ENCODE data around the gene DDX56.

Gene DDX56, protein sequence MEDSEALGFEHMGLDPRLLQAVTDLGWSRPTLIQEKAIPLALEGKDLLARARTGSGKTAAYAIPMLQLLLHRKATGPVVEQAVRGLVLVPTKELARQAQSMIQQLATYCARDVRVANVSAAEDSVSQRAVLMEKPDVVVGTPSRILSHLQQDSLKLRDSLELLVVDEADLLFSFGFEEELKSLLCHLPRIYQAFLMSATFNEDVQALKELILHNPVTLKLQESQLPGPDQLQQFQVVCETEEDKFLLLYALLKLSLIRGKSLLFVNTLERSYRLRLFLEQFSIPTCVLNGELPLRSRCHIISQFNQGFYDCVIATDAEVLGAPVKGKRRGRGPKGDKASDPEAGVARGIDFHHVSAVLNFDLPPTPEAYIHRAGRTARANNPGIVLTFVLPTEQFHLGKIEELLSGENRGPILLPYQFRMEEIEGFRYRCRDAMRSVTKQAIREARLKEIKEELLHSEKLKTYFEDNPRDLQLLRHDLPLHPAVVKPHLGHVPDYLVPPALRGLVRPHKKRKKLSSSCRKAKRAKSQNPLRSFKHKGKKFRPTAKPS

GRCh38 chr7:44573464-44574286 lies at the start of gene DDX56:
Gene DDX56, minus strand, starts transcription at chr7:44573908. Its CDS starts 13 bp downstream, at chr7:44573895.
- DNase-seq (ENCODE audit: low read depth in 2 of 2) = peak; percentile 91 to 93

GRCh38 chr7:44622342-44623151 lies 48.8 kb upstream of the DDX56 start:
- DNase-seq (ENCODE audit: low read depth in 2 of 2) = peak in 1 of 2 donors; percentile 32

GRCh38 chr7:44621750-44622103 lies 48.0 kb upstream of the DDX56 start:
- DNase-seq (ENCODE audit: low read depth in 2 of 2) = no peak

DNA sequence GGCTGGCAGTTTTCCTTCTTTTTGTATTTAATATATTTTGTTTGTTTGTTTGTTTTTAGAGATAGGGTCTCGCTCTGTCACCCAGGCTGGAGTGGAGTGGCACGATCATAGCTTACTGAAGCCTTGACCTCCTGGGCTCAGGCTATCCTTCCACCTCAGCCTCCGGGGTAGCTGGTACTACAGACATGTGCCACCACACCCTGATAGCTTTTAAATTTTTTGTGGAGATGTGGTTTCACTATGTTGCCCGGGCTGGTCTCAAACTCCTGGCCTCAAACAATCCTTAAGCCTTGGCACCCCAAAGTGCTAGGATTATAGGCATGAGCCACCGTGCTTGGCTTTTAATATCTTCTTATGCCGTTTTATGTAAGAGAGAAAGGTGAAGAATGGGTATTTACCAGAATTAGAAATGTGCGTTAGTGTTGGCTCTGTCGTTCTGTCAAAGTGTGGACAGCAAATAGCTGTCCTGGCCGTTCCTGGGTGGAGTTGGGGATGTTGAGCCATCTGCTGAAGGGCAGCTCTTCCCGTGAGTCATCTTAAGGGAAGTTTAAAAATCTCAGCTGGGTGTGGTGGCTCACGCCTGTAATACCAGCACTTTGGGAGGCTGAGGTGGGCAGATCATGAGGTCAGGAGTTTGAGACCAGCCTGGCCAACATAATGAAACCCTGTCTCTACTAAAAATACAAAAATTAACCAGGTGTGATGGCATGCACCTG lies 47.5 kb upstream of the DDX56 start:
- no peak for DNase-seq (ENCODE audit: low read depth in 2 of 2)

DNA sequence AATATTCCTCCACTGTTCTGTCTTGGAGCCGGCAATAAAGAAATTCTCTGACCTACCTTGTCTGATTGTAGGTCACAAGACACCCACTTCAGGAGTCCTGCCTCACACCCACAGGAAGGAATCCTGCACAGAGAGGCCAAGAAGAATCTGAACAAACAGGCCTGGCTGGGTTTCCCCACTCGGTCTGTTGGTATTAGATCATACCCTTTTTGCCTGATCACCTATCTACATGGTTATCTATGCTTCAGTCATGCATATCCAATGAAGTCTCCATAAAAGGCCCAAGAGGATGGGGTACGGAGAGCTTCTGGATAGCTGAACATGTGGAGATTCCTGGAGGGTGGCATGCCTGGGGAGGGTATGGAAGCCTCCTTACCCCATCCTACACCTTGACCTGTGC lies 45.0 kb upstream of the DDX56 start:
- DNase-seq (ENCODE audit: low read depth in 2 of 2) = no peak

GRCh38 chr7:44618045-44618444 lies 44.3 kb upstream of the DDX56 start:
- no peak for DNase-seq (ENCODE audit: low read depth in 2 of 2)

DNA sequence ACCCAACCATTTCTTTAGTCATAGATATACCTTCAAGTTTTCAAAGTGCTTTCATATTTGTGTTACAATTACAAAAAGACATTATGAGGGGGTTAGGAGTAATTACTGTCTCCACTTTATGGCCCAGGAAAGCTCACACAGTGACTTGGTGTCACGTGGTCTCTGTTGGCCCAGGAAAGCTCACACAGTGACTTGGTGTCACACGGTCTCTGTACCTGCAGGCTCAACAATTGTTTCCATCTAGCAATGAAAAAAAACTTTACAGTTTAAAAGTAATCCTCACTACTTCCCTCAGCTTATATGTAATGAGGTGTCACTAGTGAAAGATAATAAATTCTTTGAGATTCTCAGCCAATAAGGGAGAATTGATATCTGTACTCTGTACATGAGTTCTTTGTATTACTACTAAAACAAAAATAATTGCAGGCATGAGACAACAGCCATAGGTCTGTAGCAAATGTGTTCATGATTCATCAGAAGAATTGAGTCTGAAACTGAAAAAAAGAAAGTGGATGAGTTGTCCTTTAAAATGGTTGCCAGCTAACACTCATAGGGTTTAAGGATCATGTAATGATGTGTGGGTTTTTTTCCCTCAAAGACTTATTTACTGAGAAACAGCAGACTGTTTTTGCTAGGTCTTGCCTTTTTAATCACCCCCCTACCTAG lies 43.6 kb upstream of the DDX56 start:
- DNase-seq (ENCODE audit: low read depth in 2 of 2) = no peak

DNA sequence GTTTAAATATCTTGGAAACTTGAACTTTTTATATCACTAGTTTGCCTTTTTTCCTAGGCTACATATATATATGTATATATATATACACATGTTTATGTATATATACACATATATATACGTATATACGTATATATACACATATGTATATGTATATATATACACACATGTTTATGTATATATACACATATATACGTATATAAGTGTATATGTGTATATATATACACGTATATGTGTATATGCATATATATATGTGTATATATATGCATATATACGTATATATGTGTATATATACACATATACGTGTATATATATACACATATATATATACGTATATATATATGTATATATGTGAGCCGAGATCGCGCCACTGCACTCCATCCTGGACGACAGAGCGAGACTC lies 42.8 kb upstream of the DDX56 start:
- no peak for DNase-seq (ENCODE audit: low read depth in 2 of 2)

DNA sequence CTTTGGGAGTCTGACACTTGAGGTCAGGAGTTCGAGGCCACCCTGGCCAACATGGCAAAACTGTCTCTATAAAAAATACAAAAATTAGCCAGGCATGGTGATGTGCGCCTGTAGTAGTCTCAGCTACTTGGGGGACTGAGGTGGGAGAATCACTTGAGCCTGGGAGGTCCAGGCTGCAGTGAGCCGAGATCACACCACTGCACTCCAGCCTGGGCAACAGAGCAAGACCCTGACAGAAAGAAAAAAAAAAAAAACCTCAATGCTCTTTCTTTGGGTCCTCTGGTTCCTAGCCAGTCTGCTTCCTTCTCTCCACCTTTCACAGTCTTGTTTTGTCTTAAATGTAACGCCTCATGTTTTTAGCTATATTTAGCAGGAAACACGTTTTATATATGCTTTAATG lies 42.1 kb upstream of the DDX56 start:
- DNase-seq (ENCODE audit: low read depth in 2 of 2) = no peak

GRCh38 chr7:44615149-44615611 lies 41.5 kb upstream of the DDX56 start:
- DNase-seq (ENCODE audit: low read depth in 2 of 2) = no peak

GRCh38 chr7:44609829-44610228 lies 36.1 kb upstream of the DDX56 start:
- no peak for DNase-seq (ENCODE audit: low read depth in 2 of 2)

- no peak for DNase-seq (ENCODE audit: low read depth in 2 of 2)
Observed at GRCh38 chr7:44608916-44609648, 35.4 kb upstream of the DDX56 start.

DNA sequence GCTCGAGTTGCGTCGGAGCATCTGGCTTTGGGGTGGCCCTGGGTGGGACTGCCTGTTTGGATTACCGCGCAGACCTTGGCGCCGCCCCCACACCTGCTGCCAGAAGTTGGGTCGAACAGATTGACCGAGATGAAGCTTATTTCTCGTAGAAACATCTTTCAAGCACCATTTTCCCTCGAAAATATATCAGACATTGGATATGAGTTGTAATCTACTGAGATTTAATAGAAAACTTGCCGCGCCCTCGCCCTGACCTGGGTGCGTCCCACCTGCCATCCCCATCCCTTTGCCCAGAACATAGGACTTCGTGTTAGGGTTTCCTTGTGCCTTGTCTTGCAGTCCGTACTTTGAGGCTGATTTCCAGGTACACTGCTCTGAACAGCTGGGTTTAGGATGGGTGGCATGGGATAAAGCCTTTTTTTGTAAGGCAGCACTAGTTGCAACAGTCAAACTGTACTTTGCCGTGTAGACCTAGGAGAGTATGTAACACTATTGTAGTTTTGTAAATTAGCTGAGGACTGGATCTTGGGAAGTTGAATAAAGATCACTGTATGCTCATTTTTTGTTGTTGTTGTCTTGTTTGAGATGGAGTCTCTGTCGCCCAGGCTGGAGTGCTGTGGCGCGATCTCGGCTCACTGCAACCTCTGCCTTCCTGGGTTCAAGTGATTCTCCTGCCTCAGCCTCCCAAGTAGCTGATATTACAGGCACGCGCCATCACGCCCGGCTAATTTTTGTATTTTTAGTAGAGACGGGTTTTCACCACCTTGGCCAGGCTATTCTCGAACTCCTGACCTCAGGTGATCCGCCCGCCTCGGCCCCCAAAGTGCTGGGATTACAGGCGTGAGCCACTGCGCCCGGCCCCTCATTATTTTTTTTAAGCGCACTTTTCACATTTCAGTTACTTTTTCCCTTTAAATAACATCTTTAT lies 33.7 kb upstream of the DDX56 start:
- no peak for DNase-seq (ENCODE audit: low read depth in 2 of 2)

DNA sequence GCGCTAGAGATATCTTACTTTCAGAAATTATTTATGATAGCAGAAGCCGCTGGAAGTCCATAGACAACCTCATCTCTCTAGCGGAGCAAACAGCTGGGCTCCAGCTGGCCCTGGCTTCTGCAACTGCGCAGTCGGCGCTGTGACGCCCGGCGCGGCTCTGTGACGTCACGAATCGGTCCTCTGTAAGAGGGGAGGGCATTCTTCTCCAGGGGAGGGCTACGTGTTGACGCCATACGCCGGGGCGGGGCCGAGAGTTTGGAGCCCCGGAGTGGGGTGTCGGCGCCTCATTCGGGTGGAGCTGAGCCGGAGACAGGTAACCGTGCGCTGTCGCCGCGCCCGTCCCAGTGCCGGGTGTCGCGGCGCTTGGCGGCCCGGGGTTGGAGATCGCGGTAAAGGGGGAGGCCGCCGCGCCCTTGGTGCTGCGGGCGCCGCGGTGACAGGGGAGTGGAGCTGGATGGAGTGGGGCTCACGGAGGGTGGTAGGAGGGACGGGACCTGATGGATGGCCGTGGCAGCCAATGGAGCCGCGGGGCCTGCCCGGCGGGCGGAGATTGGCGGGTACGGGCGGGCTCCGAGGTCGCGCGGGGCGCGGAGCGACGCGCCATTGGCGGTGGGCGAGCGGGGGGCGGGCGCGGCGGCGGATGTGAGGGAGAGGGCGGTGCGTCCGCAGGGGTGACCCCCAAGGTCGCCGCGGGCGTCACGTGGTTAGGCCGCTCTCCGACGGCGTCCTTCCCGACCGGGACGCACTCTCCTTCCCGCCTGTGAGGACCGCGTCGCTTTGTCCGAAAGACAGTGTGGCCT lies 32.8 kb upstream of the DDX56 start, which contains the start of gene OGDH:
Gene OGDH, plus strand, starts transcription at position 287 of the 800 bp plus-strand sequence. CDS start 17,717 bp downstream, outside the sequence.
- peak; percentile 98 to 99 for DNase-seq (ENCODE audit: low read depth in 2 of 2)

DNA sequence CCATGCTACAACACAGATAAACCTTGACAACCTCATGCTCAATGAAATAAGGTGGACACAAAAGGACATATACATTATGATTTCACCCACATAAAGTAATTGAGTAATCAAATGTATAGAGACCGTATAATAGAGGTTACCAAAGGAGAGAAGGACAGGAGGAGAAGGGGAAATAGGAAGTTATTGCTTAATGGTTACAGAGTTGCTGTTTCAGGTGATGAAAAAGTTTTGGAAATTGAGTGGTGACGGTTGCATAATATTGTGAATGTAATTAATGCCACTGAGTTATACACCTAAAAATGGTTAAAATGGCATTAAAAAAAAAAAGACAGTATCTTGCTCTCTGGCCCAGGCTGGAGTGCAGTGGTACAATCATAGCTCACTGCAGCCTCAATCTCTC lies 31.2 kb upstream of the DDX56 start:
- no peak for DNase-seq (ENCODE audit: low read depth in 2 of 2)

GRCh38 chr7:44603193-44603592 lies 29.5 kb upstream of the DDX56 start:
- DNase-seq (ENCODE audit: low read depth in 2 of 2) = no peak

DNA sequence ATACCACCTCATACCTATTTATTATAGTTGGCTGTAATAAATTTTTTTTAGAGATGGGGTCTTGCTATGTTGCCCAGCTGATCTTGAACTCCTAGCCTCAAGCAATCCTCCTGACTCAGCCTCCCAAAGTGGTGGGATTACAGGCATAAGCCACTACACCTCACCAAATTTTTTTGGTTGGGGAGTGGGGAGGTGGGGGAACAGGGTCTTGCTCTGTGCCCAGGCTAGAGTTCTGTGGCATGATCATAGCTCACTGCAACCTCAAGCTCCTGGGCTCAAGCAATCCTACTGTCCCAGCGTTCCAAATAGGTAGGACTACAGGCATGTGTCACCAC lies 28.8 kb upstream of the DDX56 start:
- DNase-seq (ENCODE audit: low read depth in 2 of 2) = no peak

- DNase-seq (ENCODE audit: low read depth in 2 of 2) = no peak
Observed at GRCh38 chr7:44599222-44599621, 25.5 kb upstream of the DDX56 start.

Measured in stimulated activated CD8-positive, alpha-beta memory T cell treated with anti-CD3 and anti-CD28 coated beads, Interleukin-15, amount 100 ng/mL, for 48 hours (primary cell).